HG03095 (cell line): ENCODE measurements around the gene PELI1.

Experiments
- ATAC-seq: cut with Tn5 transposase; IDR thresholded peaks from one replicate; pipeline ENCODE4 v1.9.1; 2021; ENCODE audit warnings: moderate library complexity; ENCODE audit not compliant: unreplicated experiment

The PELI1 gene

DNA sequence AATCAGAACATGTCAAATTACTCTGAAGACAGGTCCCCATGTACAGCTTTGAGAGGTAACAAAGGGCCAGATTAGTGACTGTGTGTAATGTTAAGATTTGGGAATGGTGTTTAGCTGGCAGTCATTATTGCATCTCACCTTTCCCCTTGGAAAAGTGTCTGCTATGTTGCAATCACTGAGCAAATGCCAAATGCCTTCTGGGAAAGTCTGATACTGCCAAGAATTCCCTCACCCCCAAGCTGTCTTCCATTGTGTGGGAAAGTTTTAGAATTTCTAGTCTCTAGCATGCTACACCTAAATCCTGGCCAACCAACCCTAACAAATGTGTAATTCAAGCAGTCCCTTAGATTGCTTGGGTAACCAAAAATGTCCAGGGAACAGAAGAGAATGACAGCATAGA, 13.6 kb upstream of the PELI1 start:
- no peak for ATAC-seq

DNA sequence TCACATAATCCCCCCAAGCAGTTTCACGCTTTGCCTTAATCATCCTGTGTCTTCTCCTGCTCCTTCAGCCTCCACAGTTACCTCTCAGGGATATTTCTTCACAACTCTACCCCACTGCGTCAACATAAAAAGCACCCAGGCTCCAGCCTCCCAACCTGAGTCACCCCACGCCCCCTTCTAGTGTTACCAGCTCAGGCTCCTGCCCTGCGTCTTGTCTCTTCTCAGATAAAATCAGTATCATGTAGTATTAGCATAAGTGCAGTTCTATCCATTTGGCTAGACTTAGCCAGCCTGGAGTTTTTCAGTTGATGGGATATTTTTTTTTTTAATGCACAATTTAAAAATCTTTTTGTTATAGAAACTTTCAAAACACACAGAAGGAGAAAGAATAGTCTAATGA, 9.6 kb upstream of the PELI1 start:
- ATAC-seq: no peak

- ATAC-seq: no peak
These were observed 7.3 kb upstream of the PELI1 start for GRCh38 chr2:64151476-64151875.

GRCh38 chr2:64145714-64146113, 1.5 kb upstream of the PELI1 start:
- no peak for ATAC-seq

DNA sequence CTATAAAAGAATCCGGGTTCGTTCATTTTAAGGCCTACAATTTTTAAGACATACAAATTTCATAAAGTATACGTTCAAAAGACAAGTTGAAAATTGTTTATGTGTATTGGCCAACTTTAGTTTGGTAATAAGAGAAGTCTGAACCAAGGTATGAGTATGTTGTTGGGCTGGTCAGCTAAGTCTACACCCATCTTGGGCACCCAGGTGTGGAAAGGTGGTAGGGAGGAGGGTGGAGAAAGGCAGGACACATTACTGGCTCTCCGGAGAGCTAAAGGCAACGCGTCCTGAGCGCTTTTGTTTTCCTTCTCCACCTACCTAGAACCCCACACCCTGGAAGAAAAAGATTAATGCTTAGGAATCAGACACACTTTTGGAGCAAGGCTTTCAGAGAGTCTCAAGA, 899 bp upstream of the PELI1 start:
- no peak for ATAC-seq

GRCh38 chr2:64143169-64144056, 807 bp downstream of the PELI1 start:
- peak; percentile 4 for ATAC-seq

GRCh38 chr2:64142741-64143168, 1.5 kb downstream of the PELI1 start:
- ATAC-seq: no peak

GRCh38 chr2:64141674-64142405, 2.4 kb downstream of the PELI1 start:
- ATAC-seq: no peak

DNA sequence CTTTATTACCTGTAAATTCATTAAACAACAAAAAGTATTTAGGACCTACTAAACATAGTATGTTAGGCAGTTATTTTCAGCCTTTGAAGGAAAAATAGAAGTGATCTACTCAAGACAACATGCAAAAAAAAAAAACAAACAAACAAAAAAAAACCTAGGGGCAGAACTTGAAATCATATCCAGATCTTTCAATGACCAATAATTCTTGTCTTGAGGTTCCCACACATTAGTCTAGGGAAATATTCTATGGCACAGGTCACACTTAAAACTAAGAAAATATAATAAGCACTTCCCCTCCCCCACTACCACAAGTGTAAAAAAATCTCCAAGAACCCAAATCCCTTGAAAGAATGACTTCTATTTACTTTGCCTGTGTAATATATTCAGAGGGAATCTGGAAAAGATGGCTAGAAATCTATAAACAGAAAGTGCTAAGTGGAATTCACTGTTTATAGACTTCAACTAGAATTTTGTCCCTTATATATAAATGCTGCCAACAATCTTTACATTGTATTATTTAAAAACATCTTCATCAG, 3.5 kb downstream of the PELI1 start:
- ATAC-seq: no peak

DNA sequence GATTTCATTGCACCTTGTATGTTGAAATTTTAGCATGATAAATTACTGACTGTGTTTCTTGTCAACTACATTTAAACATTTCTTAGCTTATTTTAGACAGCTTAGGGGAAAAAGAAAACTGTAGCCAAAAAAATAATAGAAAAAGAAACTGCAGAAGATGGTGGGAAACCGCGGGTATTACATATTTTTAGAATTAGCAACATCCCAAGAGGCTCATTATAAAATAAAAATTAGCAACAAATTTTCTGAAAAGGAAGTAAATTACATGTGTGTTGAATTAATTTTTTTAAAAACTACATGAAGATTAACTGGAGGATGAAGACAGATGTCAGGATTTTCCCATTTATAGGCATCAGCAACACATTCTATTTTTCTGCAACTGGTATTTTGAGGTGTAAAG, 4.3 kb downstream of the PELI1 start:
- ATAC-seq: no peak

- ATAC-seq: no peak
These were observed 6.2 kb downstream of the PELI1 start for GRCh38 chr2:64137996-64138395.

DNA sequence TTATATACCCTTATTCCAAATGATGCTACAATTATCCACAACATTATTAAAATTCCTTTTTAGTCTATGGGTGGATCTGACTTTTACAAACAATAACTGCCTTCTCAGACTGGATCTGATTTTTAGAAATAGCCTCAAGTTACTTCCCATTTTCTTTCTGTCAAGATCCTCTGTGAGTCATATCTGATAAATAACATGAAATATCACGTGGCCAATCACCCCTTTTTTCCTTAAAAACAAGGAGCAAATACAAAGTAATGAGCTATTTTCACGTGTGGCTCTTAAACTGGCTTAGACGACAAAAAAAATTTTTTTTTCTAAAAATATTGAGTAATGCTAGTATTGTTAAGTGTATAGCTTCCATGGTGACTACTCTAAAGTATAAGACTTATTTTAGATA, 6.7 kb downstream of the PELI1 start:
- no peak for ATAC-seq

DNA sequence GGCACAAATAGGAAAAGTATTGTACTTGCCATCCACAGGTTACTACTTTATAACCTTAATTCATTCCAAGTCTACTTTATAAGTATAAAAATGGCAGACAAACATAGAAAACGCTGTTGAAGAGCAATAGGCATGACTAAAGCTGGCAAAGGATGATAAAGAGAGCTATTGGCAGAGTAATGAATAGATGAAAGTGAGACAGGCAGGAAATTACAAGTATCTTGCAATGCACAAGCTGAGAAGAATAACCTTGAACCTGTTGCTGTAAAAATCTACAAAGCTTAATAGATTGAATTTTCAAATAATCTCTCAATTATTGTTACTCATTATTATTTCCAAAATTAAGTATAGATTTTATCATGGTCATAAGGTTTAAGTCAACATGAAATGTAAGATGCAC, 8.8 kb downstream of the PELI1 start:
- no peak for ATAC-seq

- ATAC-seq: no peak
These were observed 9.4 kb downstream of the PELI1 start for GRCh38 chr2:64134813-64135212.

- no peak for ATAC-seq
These were observed 10.4 kb downstream of the PELI1 start for GRCh38 chr2:64133828-64134227.

DNA sequence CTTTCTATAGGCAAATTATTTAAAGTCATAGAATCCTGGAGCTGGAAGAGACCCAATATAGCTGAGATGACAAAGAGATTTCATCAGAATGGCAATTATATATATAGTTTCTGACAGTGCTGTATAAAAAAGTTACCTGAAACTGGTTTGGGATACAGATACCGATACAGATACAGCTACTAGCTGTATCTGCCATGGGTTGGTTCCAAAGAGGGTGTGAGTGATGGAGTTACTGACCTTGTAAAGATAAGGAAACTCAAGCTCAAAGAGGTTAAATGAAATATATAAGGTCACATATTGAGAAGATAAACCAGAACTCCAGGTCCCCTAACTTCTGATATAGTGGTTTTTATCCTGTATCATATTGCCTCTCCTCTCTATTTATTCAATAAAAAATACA, 10.9 kb downstream of the PELI1 start:
- no peak for ATAC-seq

DNA sequence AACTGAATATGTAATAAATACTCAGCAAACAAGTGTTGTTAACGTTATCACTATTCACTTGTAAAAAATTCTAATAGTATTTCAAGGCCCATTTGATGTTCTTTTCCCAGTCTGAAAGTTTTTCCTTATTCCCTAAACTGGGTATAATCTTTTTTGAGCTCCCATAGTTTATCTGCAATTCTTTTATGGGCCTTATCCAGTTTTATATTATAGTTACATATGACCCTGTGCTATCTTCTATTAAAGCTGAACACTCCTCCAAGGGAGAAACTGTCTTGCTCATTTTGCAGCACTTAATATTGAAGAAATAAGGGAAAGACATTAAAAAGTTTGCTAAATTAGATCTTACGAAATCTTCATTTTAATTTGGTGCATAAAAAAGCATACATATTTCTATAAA, 13.9 kb downstream of the PELI1 start:
- ATAC-seq: no peak

DNA sequence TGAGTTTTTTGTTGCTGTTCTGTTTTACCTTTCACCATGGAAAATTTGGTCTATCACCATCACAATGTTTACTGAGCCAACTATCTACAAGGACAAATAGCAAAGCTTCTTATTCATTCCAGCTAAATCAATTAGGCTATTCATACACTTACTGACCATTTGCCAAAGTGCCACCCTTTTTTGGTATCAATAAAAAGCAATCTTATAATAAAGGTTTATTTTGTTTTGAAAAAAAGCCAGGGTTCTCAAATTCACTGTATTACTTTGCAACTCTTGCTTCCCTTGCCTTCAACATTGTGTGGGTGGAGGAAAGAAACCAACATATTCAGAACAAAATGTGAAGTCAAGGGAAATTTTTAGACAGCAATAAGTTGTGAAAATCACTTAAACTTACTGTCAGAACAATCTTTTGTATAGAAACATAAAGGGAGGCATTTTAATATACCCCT, 15.3 kb downstream of the PELI1 start:
- no peak for ATAC-seq

DNA sequence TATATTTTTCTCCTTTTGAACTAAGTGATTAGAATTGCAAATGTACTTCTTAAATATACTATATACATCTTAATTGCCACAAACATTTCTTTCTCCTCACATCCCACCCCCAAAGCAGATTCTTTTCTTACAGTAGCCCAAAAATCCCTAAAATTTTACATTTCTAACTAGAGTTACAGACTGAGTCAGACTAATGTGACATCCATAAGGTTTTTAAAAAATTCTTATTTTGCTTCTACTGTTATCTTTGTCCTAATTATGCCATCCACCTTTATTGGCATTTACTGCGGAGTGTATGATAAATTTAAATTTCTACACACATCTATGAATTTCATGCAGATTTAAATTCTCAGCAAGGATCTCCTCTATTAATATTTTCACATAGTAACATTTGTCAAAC, 15.8 kb downstream of the PELI1 start:
- no peak for ATAC-seq

- no peak for ATAC-seq
These were observed 17.1 kb downstream of the PELI1 start for GRCh38 chr2:64127119-64127518.

- ATAC-seq: no peak
These were observed 17.6 kb downstream of the PELI1 start for GRCh38 chr2:64126601-64127000.

DNA sequence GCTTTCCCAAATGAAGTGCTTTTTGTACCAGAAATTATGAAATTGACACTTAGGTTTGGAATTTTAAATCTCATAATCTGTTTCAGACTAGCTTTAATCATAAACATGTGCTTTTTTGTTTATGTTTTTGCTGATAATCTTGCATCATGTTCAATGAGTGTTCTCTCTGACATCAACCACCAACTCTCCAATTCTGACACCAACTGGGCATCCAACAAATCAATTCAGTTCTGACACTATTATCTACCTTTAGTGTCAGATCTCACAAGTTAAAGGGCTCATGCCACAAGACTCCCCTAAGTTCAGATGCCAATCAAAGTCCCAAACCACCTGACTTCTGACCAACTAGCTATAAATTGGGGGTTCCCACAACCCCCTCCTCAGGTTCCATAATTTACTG, 19.6 kb downstream of the PELI1 start:
- no peak for ATAC-seq
